ENCODE results near the gene PDE4C.

Gene PDE4C

GRCh38 chr19:18194554-18195238 lies 31.5 kb downstream of the PDE4C start:
- ChIA-PET POLR2A (interaction anchor here (0.8 kb wide), 1 partner anchor 57 kb away, joined by 3 read pairs; no protein-coding TSS in a partner anchor), CTCF (interaction anchor here (0.9 to 5.6 kb wide), 5 partner anchors 10 to 81 kb away, joined by 3 to 34 read pairs (median 3); partner anchors contain the start of gene RAB3A)
- no peak for TF ChIP-seq CTCF (IDR thresholded peaks at IDR 0.05; ENCODE audit: insufficient read depth, low read length, missing control alignments)
- H3K4me3 ChIP-seq (ENCODE audit: low read depth, low read length): no peak overlapping the region; the same call in 1 of the 2 replicates
- DNase-seq (ENCODE audit: low read depth, low spot score): no peak

DNA sequence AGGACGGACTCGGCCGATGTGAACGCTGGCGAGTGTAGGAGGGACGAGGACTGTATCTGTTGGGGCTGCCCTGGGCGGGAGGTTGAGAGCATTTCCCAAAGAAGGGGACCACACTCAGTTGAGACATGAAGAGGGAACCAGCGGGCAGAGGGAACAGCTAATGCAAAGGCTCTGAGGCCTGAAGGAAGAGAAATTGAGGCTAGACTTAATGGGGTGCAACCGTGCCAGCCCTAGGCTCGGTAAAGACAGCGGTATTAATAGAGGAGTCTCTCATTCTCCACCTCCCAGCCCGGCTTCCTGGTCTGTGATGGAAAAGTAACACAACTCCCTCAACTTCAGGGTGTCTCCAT lies 32.1 kb downstream of the PDE4C start:
- peak overlapping the region; percentile 77 for H3K4me3 ChIP-seq (ENCODE audit: low read depth, low read length)
- DNase-seq (ENCODE audit: low read depth, low spot score): no peak
- TF ChIP-seq CTCF (IDR thresholded peaks at IDR 0.05; ENCODE audit: insufficient read depth, low read length, missing control alignments): no peak
- ChIA-PET POLR2A (interaction anchor here (0.8 kb wide), 1 partner anchor 58 kb away, joined by 3 read pairs; no protein-coding TSS in a partner anchor), CTCF (interaction anchor here (1.1 to 5.6 kb wide), 3 partner anchors 11 to 31 kb away, joined by 3 to 34 read pairs (median 4); partner anchors contain the start of gene RAB3A)

DNA sequence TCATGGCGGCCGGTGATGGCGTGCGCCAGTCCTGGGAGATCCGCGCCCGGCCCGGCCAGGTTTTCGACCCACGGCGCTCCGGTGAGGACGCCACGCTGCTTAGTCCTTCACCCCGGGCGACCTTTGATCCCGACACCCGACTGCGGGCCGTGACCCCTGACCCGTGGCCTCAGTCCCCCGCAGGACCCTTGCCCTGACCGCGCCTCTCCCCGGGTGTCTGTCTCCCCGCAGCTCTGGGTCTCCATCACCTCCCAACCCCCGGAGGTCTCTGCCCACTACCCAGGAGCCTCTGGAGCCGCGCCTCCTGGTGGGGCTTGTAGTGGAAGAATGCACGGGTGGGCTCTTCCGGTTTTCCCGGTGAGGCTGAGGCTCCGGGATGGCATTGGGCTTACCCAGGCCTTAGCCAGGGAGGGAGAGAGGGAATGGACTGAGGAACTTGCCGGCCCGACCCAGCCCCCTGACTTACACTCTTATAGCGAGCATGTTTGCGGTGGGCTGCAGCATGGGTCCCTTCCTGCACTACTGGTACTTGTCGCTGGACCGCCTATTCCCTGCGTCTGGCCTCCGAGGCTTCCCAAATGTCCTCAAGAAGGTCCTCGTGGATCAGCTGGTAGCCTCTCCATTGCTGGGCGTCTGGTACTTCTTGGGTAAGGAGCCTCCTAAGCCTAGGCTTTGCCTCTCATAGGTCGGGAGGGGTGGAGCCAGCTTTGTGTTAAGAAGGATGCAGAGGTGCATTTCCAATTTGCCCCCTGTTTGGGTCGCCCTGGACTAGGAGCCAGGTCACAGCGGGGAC lies 32.7 kb downstream of the PDE4C start:
- peak overlapping the region; percentile 77 for H3K4me3 ChIP-seq (ENCODE audit: low read depth, low read length)
- ChIA-PET POLR2A (interaction anchor here (0.6 to 1.0 kb wide), 4 partner anchors 28 to 87 kb away, joined by 3 to 7 read pairs (median 3); no protein-coding TSS in a partner anchor), CTCF (interaction anchor here (0.7 to 5.6 kb wide), 11 partner anchors 9 to 86 kb away, joined by 3 to 123 read pairs (median 9); partner anchors contain the start of genes IFI30 and RAB3A)
- no peak for TF ChIP-seq CTCF (IDR thresholded peaks at IDR 0.05; ENCODE audit: insufficient read depth, low read length, missing control alignments)
- no peak for DNase-seq (ENCODE audit: low read depth, low spot score)

DNA sequence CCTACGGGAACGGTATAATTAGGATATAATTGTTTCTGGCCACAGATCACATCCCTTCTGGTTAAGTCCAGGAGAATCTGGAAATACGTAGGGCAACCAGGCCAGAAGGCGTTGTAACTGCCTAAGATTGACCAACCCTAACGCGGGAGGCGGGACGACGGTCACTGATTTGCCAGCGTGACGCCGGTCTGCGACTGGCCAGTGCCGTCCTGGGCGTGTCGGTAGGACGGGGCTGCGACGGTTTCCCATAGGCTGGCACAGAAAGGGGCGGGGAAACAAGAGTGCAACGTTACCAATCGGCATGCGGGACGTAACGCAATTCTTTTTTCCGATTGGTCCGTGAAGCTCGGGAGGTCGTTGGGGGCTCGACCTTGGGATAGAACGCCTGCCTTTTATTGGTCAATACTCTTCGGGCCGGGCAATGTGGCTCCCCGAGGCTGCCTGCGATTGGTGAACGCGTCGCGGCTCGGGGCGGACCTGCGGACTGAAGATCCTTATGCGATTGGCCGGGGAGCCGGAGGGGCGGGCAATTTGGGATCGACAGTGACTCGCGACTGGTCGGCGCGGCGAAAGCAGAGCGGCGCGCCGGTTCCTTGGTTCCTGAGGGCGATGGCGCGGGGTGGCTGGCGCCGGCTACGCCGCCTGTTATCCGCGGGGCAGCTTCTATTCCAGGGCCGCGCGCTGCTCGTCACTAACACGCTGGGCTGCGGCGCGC lies 33.4 kb downstream of the PDE4C start, which contains the start of gene MPV17L2:
TSS of gene MPV17L2 (plus strand) at position 546 of the 715 bp plus-strand sequence. CDS start at position 610, 64 bp downstream.
- peak within 1 kb of the TSS; percentile 77 for H3K4me3 ChIP-seq (ENCODE audit: low read depth, low read length)
- no peak for TF ChIP-seq CTCF (IDR thresholded peaks at IDR 0.05; ENCODE audit: insufficient read depth, low read length, missing control alignments)
- peak; percentile 100 for DNase-seq (ENCODE audit: low read depth, low spot score)
- ChIA-PET CTCF (interaction anchor here (0.6 to 5.6 kb wide), 22 partner anchors 9 to 140 kb away, joined by 3 to 123 read pairs (median 7); partner anchors contain the start of genes IFI30 and RAB3A), POLR2A (interaction anchor here (0.6 to 1.0 kb wide), 6 partner anchors 28 to 259 kb away, joined by 3 to 7 read pairs (median 3); no protein-coding TSS in a partner anchor)

GRCh38 chr19:18191640-18192062 lies 34.6 kb downstream of the PDE4C start:
- TF ChIP-seq CTCF (IDR thresholded peaks at IDR 0.05; ENCODE audit: insufficient read depth, low read length, missing control alignments): no peak
- POLR2A ChIA-PET: interaction anchor here (1.1 kb wide), 1 partner anchor 90 kb away, joined by 5 read pairs; the partner anchor contains the start of gene JUND
- peak overlapping the region; percentile 65 for H3K4me3 ChIP-seq (ENCODE audit: low read depth, low read length)

More at GRCh38 chr19:18191640-18192062, 34.6 kb downstream of the PDE4C start:
- DNase-seq (ENCODE audit: low read depth, low spot score): no peak
- CTCF ChIA-PET: interaction anchor here (0.7 to 5.6 kb wide), 29 partner anchors 9 to 220 kb away, joined by 3 to 123 read pairs (median 6); partner anchors contain the start of genes IFI30, LSM4 and RAB3A
